Kidney tubule cell (primary cell): Measurements from ENCODE around the gene GRIA1.

Experiments
- DNase-seq: peaks from one replicate; pipeline ENCODE4 v3.0.0-alpha.2; 2018; ENCODE audit warnings: low spot score

Gene GRIA1

GRCh38 chr5:153610811-153611210 is 120.3 kb downstream of the GRIA1 start:
- DNase-seq = no peak

DNA sequence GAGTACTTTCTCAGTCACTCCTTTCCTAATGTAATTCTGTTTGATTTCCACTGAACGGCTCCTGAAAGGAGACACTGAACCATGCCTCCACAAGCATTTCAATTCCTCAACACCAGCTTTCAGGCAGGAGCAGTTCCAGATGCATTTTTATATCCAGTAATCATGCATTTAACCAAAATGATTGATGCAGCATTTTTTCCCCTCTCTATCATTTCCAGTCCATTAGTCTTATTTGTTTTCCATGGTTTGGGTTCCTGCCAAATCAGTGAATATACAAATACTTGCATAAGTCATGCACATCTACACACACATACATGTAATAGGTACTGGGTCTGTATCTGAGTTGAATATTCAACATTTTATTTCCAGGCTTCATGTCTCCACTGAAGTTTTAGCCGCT is 122.7 kb downstream of the GRIA1 start:
- DNase-seq = peak; percentile 42

DNA sequence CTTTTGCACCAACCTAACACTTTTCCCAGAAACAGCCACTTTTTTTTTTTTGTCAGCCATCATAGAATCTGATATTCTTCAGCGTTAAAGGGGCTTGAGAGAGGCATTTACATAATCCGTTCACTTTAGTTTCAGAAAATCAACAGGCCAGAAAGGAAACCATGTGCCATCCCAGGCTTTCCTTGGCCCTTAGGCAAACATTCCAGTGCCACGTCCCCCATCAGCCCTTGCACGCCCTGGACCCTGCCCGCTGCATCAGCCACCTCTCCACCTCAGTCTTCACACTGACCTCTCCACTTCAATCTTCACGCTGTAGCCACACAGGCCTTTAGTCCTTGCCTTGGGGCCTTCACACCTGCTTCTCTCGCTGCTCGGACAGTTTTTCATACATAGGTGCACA is 123.2 kb downstream of the GRIA1 start:
- no peak for DNase-seq

GRCh38 chr5:153617190-153617589 is 126.7 kb downstream of the GRIA1 start:
- peak; percentile 19 for DNase-seq

DNA sequence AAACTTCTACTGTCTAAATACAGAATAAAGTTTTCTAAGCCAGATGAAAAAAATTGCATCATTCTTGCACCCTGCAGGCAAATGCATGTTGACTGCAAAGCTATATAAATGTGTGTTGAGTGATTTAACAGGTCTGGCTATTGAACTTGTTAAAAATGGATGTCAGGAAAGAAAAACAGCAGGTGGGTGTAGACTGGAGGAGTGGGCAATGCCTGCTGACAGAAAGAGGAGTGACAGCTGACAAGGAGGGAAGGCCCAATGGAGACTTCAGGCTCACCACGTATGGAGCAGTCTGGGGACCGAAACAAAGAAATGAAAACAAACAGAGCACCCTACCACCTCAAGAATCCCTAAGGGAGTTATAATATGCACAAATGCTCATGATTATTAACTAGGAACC is 127.8 kb downstream of the GRIA1 start:
- no peak for DNase-seq

GRCh38 chr5:153618867-153619266 is 128.4 kb downstream of the GRIA1 start:
- peak; percentile 53 for DNase-seq

DNA sequence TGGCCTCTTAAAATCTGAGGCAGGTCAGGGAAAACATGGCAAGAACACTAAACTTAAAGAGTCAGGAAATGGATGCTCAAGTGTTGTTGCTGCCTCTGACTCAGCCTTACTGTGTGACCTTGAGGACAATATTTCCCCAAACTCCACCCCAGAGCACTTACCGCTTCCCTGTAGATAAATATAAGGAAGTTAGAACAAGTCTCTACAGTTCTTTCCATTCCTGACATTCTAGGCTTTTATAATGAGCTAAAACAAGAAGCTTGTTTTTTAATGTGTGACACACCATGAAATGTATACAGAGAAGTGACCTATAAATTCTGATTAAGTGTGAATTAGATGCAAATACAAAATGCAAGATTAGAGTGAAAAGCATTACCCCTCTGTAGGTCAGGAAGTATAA is 129.3 kb downstream of the GRIA1 start:
- peak; percentile 55 for DNase-seq

DNA sequence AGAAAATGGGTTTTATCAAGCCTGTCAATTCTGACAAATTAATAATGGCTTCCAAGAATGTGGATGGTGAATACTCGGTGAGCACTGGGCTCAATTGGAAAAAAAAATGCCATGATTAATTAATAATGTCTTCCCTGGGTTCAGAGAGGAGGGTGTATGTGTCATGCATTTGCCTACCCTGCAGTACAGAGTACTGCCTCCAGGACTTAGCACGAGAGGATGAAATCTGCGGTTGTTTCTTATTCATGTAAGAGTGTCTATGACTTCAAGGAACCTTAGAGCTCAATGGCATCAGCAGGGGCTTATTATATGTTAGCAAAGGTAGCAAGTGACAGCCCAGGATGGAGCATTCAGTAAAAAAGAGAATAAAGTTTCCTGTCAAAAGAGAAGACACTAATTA is 132.7 kb downstream of the GRIA1 start:
- DNase-seq = no peak

- DNase-seq = peak; percentile 47
These were observed 133.4 kb downstream of the GRIA1 start for GRCh38 chr5:153623751-153624450.

DNA sequence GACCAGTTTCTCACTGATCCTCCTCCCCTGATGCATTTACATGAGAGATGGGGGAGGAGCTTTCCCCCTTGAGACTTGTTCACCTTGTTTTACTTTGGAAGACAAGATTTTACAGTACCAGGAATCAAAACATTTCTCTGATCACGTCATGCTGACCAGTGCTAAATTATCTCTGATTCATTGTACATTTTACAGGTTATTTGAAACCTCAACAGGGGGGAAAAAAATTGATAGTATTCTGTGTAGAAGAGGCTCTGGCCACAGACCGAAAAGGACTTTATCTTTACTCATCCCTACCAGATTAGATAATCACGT is 133.9 kb downstream of the GRIA1 start:
- no peak for DNase-seq

- no peak for DNase-seq
These were observed 135.4 kb downstream of the GRIA1 start for GRCh38 chr5:153625826-153626354.

- no peak for DNase-seq
These were observed 136.4 kb downstream of the GRIA1 start for GRCh38 chr5:153626836-153627235.

DNA sequence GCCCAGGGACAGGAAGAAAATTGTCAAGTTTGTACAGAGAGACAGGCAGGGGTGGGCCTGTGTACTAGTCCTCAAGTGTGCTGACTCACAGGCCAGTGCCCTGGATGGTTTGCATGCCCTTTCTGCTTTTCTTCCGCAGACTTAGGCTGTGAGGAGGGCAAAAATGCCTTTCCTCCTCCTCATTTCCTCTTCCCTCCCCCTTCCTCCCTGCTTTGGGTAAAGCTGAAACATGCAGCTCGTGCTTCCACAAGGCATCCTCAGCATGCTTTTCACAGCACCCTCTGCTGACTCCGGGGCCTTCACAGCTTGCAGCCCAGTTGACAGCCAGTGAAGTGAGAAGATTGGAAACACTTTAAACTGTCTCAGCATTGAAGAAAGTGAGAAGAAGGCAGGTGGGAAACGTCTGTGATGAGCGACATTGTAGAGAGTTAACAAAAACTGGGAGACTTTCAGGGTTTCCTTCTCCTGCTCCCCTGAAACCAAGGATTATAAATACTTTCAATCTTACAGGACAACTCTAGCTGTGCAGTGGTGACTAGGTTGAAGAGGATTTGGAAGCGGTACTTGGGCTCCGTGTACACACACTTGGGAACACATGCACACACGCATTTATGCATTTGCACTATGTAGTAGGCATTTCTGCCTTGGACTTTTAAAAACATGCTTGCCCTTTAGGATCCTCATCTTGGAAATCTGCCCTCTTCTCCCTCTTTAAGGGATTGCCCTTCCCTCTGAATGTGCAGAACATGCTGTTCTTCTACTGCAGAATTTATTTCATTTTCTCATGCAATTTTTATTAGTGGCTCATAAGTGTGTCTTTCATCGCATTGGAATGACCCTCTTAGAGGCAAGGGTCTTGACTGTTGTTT is 138.8 kb downstream of the GRIA1 start:
- DNase-seq = peak; percentile 97

DNA sequence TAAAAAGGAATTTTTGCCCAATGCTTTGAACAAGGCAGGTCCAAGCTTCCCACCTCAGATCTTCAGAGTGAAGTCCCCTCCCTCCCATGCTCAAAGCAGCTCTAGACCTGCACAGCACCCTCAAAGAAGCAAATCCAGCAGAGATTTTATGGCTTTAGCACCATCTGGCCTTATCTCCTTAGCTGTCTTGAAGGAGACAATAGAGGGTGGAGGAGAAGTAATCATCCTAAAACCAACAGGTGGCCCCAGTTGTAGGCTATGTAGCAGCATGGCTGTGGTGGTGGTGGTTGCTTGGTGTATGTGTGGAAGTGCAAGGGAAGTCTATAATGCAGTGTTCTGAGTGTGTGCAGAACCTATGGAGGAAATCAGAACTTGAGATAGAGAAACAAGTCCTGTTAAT is 140.1 kb downstream of the GRIA1 start:
- DNase-seq = no peak

- DNase-seq = peak; percentile 47
These were observed 142.3 kb downstream of the GRIA1 start for GRCh38 chr5:153632748-153633290.

- DNase-seq = no peak
These were observed 146.4 kb downstream of the GRIA1 start for GRCh38 chr5:153636670-153637451.

GRCh38 chr5:153640293-153640692 is 149.8 kb downstream of the GRIA1 start:
- no peak for DNase-seq

GRCh38 chr5:153641183-153641688 is 150.8 kb downstream of the GRIA1 start:
- DNase-seq = no peak

DNA sequence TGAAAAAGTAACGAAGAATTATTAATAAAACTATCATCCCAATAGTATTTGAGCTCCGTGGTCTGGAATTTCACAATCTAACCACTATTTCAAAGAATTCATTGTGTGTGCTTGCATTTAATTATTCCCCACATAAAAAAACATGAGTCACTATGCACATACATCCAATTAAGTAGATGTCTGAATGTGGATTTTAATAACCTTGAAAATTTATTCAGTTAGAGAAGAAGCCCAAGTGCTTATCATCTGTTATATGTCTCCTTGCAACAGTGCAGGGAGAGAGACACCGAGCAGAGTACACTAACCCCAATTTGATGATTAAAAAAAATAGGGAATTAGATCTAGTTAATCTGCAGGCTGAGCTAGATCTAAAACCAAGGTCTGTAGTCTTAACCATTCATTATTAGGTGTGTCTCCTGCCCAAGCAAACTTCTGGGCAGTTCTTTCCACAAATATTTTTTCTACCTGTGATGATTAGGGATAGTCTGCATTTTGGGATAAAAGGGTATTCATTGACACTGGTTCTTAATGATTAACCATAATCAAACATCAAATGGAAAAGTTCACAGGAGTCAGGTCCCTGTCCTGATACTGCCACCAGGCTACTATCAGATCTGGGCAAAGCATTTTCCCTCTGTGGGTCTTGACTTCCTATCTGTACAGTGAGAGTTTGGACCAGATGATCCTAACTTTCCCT is 164.2 kb downstream of the GRIA1 start:
- DNase-seq = no peak

GRCh38 chr5:153655201-153655510 is 164.7 kb downstream of the GRIA1 start:
- no peak for DNase-seq

DNA sequence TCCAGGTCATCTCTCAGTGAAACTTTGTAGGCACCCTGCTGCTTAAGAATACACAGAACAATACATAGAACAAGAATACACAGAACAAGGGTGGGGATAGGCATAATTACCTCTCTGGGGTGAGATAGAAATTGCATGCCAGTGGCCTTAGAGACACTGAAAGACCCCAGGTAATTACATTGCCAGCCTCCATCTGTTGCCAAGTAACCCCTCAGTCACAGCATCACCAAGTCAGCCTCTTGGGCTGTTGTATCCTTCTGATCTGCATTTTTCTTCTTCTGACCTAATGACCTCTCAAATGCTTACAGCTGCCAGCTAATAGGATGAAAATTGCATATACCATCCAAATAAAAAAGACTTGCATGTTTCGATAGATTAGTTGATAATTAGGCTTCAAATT is 167.7 kb downstream of the GRIA1 start:
- DNase-seq = no peak

- no peak for DNase-seq
These were observed 168.1 kb downstream of the GRIA1 start for GRCh38 chr5:153658606-153659005.
